Hepatocyte (in vitro differentiated cells): ENCODE measurements around the gene DSTN. TPM values are rescaled to one million over a fixed set of nuclear protein-coding genes. Genes with fewer than 3 reads are reported as not detected.

ENCODE experiments used
- DNase-seq: peaks from one replicate; pipeline ENCODE4 v3.0.0-alpha.2; 2016; ENCODE audit warnings: low spot score
- H2AFZ ChIP-seq: fragments of 200-600 bp; sonication (generic); 2 replicates; pipeline ENCODE4 v1.6.0; 2016; ENCODE audit warnings: antibody characterized with exemption, mild to moderate bottlenecking
- H3K27ac ChIP-seq: fragments of 200-600 bp; sonication (generic); 2 replicates; pipeline ENCODE4 v1.5.1; 2016; ENCODE audit warnings: mild to moderate bottlenecking
- H3K27me3 ChIP-seq: fragments of 200-600 bp; sonication (generic); 2 replicates; pipeline ENCODE4 v1.6.1; 2016
- H3K36me3 ChIP-seq: fragments of 200-600 bp; sonication (generic); replicated peaks from 2 replicates; pipeline ENCODE4 v1.5.1; 2016; ENCODE audit warnings: low read depth; ENCODE audit not compliant: insufficient read depth
- H3K4me1 ChIP-seq: fragments of 200-600 bp; sonication (generic); 2 replicates; pipeline ENCODE4 v1.5.1; 2016; ENCODE audit warnings: mild to moderate bottlenecking, moderate library complexity; ENCODE audit not compliant: insufficient read depth
- H3K4me2 ChIP-seq: fragments of 200-600 bp; sonication (generic); 2 replicates; pipeline ENCODE4 v1.6.0; 2016
- H3K4me3 ChIP-seq: fragments of 200-600 bp; sonication (generic); 2 replicates; pipeline ENCODE4 v1.5.1; 2016; ENCODE audit warnings: mild to moderate bottlenecking
- H3K79me2 ChIP-seq: fragments of 200-600 bp; sonication (generic); 2 replicates; pipeline ENCODE4 v1.6.0; 2017; ENCODE audit warnings: mild to moderate bottlenecking
- H3K9me2 ChIP-seq: fragments of 200-600 bp; sonication (generic); replicated peaks from 2 replicates; pipeline ENCODE4 v1.6.0; 2017; ENCODE audit warnings: mild to moderate bottlenecking; ENCODE audit not compliant: insufficient read depth
- H3K9me3 ChIP-seq: fragments of 200-600 bp; sonication (generic); 2 replicates; pipeline ENCODE4 v1.5.1; 2016; ENCODE audit warnings: low read depth, mild to moderate bottlenecking
- H4K20me1 ChIP-seq: fragments of 200-600 bp; sonication (generic); 2 replicates; pipeline ENCODE4 v1.6.0; 2016; ENCODE audit warnings: mild to moderate bottlenecking; ENCODE audit not compliant: insufficient read depth, poor library complexity, severe bottlenecking
- EZH2 ChIP-seq: fragments of 200-600 bp; sonication (generic); IDR thresholded peaks from 2 replicates; pipeline ENCODE4 v1.6.1; 2016; ENCODE audit warnings: antibody characterized with exemption, mild to moderate bottlenecking, borderline replicate concordance
- EZH2phosphoT487 ChIP-seq: fragments of 200-600 bp; sonication (generic); IDR thresholded peaks from one replicate; pipeline ENCODE4 v1.6.1; 2018; ENCODE audit warnings: antibody characterized with exemption, mild to moderate bottlenecking, low read depth, moderate library complexity; ENCODE audit not compliant: unreplicated experiment, severe bottlenecking
- WGBS: methylation state at CpG from one replicate; pipeline ENCODE4 v1.1.6; 2016; ENCODE audit warnings: low lambda C conversion rate; ENCODE audit errors: missing lambda C conversion rate; 5-methylcytosine and 5-hydroxymethylcytosine counted together
- polyA plus RNA-seq: library from polyadenylated mRNA; unstranded; fragments of >200 nt; fragmentation: Nextera tagmentation; extraction: Ambion mirVana; gene quantifications from 2 replicates; pipeline ENCODE4 v1.2.1, GENCODE V29; 2016
- total RNA-seq: library from RNA; depleted of rRNA; stranded (reverse); fragments of >200 nt; gene quantifications from 2 replicates; pipeline ENCODE4 v1.2.3, GENCODE V29; 2014
- TF ChIP-seq, protein P1 (sequence below): fragments of 200-600 bp; sonication (generic); IDR thresholded peaks from 2 replicates; pipeline ENCODE4 v1.5.1; 2016; ENCODE audit warnings: antibody characterized with exemption, mild to moderate bottlenecking; ENCODE audit not compliant: poor library complexity

DSTN gene
- total and polyA plus RNA-seq, 2 experiments from 2014 or later = 342 to 352 TPM

DNA sequence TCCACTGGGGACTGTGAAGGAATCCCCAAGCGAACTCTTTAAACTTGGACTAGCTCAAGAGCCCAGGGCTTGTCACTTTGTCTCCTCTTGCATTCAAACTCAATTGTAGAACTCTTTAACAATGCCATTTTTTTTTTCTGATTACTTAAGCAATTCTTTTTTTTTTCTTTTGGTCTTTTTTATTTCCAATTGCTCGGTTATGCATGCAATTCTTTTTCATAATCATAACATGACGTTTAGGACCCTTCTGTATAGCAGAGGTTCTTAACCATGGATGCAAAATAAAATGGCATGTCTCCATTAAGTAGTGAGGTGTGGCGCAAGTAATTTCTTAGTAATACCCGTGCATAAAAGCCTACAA is 38.2 kb upstream of the DSTN start:
- Histone ChIP-seq H2AFZ (peak overlapping the region; percentile 90), H3K36me3 (no peaks in the 10 kb centered on the region), H3K9me2 (no peaks in the 10 kb centered on the region), H4K20me1 (no peaks in the 10 kb centered on the region), H3K9me3 (no peaks in the 10 kb centered on the region), H3K79me2 (no peaks in the 10 kb centered on the region), H3K4me3 (peak overlapping the region; percentile 66), H3K27ac (peak overlapping the region; percentile 48), H3K4me2 (peak overlapping the region; percentile 95), H3K27me3 (no peaks in the 10 kb centered on the region), H3K4me1 (peaks cover 12% of the 10 kb centered on the region)
- TF ChIP-seq, protein P1, sequence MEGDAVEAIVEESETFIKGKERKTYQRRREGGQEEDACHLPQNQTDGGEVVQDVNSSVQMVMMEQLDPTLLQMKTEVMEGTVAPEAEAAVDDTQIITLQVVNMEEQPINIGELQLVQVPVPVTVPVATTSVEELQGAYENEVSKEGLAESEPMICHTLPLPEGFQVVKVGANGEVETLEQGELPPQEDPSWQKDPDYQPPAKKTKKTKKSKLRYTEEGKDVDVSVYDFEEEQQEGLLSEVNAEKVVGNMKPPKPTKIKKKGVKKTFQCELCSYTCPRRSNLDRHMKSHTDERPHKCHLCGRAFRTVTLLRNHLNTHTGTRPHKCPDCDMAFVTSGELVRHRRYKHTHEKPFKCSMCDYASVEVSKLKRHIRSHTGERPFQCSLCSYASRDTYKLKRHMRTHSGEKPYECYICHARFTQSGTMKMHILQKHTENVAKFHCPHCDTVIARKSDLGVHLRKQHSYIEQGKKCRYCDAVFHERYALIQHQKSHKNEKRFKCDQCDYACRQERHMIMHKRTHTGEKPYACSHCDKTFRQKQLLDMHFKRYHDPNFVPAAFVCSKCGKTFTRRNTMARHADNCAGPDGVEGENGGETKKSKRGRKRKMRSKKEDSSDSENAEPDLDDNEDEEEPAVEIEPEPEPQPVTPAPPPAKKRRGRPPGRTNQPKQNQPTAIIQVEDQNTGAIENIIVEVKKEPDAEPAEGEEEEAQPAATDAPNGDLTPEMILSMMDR = no peak
- no peak for TF ChIP-seq EZH2
- TF ChIP-seq EZH2phosphoT487 = no peak
- DNase-seq = no peak
- WGBS = 62% methylated on average over 5 of the region's 5 CpGs

DNA sequence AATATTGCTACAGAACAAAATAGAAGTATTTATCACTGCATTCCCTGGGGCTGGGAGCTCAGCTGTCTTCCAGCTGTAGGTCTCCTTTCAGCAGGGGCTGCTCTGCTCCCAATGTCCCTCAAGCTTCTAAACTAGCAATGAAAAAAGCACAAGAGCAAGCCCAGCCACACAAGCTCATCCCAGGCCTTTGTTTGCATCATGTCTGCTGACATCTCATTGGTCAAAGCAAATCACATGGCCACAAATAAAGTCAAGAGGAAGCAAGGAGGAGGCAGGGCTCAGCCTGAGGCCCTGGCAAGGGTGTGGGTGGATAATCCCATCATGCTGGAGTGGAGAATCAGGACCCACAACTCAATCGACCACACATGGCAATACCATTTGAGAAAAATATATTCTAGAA is 36.5 kb upstream of the DSTN start:
- WGBS = 47% methylated on average over 1 of the region's 1 CpG
- Histone ChIP-seq H3K36me3 (no peaks in the 10 kb centered on the region), H3K4me2 (no peak overlapping the region), H3K9me2 (no peaks in the 10 kb centered on the region), H3K9me3 (no peaks in the 10 kb centered on the region), H3K27me3 (no peaks in the 10 kb centered on the region), H2AFZ (no peak overlapping the region), H3K4me3 (no peak overlapping the region), H3K4me1 (peaks cover 12% of the 10 kb centered on the region), H4K20me1 (no peaks in the 10 kb centered on the region), H3K79me2 (no peaks in the 10 kb centered on the region), H3K27ac (no peak overlapping the region)
- TF ChIP-seq EZH2 = no peak
- no peak for TF ChIP-seq EZH2phosphoT487
- TF ChIP-seq, protein P1 = no peak
- DNase-seq = peak; percentile 54

DNA sequence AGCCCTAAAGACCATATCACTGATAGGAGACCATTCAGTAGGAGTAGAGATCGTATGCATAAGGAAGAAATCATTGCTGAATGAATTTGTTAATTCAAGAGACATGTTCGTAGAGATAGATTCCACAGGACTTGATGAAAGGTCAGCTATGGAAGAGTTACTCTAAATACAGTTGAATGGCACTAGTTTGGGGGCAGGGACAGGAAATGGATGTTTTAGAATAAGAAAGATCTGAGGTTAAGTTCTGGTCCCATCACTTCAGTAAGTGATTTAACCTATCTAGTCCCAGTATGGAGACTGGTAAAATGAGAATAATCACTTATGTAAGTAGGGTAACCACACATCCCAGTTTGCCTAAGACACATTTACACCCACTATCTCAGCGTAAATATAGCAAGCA is 35.8 kb upstream of the DSTN start:
- WGBS = 96% methylated on average over 3 of the region's 3 CpGs
- H3K27me3 ChIP-seq = no peaks in the 10 kb centered on the region
- H4K20me1 ChIP-seq = no peaks in the 10 kb centered on the region
- no peaks in the 10 kb centered on the region for H3K36me3 ChIP-seq
- H3K9me3 ChIP-seq = no peaks in the 10 kb centered on the region
- DNase-seq = no peak
- no peaks in the 10 kb centered on the region for H3K79me2 ChIP-seq
- H2AFZ ChIP-seq = no peak overlapping the region
- no peaks in the 10 kb centered on the region for H3K9me2 ChIP-seq
- no peak overlapping the region for H3K4me3 ChIP-seq
- no peak overlapping the region for H3K27ac ChIP-seq
- H3K4me1 ChIP-seq = peaks cover 12% of the 10 kb centered on the region
- TF ChIP-seq EZH2phosphoT487 = no peak
- TF ChIP-seq, protein P1 = no peak
- no peak for TF ChIP-seq EZH2
- H3K4me2 ChIP-seq = no peak overlapping the region

DNA sequence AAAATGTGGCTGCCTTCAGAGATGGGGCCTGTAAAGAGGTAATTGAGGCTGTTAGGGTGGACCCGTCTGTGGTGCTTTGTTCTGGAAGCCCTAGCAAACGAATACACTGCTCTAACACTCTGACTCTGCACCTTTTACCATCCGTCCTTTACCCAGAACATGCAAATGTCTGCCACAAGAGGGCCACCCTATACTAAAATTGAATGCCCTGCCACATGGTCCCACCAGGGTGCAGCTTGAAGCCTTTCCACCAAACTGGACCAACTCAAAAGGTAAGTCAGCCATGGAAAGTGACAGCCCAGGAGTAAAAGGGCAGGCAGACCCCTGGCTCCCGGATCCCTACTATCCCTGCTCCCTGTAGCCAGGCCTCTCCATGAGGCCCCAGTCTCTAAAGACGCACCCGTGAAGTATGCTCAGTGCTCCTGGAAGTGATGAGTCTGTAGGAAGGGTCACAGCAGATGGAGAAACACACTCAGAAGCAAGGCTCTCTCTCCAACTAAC is 32.9 kb upstream of the DSTN start:
- Histone ChIP-seq H3K27me3 (no peaks in the 10 kb centered on the region), H3K9me3 (no peaks in the 10 kb centered on the region), H3K9me2 (no peaks in the 10 kb centered on the region), H2AFZ (no peak overlapping the region), H3K27ac (no peak overlapping the region), H3K4me1 (peaks cover under 1% of the 10 kb centered on the region), H3K79me2 (no peaks in the 10 kb centered on the region), H3K36me3 (no peaks in the 10 kb centered on the region), H3K4me3 (no peak overlapping the region), H3K4me2 (no peak overlapping the region), H4K20me1 (no peaks in the 10 kb centered on the region)
- WGBS = 21% methylated on average over 6 of the region's 6 CpGs
- TF ChIP-seq EZH2 (no peak), EZH2phosphoT487 (no peak)
- TF ChIP-seq, protein P1 = peak; percentile 97
- DNase-seq = peak; percentile 85
